Right lung (tissue), 5 donors: ENCODE data around the gene CGNL1. TPM values are rescaled to one million over a fixed set of nuclear protein-coding genes. Genes with fewer than 3 reads are reported as not detected.

ENCODE experiments used
- DNase-seq, 2 donors: peaks; one replicate each; pipeline ENCODE4 v3.0.0-alpha.2; 2013
- polyA plus RNA-seq, 5 donors: library from polyadenylated mRNA; unstranded; fragments of 120-200 nt; gene quantifications; one replicate each; pipeline versions ENCODE4 v1.2.1 to v1.2.3, GENCODE V29; 2013; ENCODE audit warnings: inconsistent platforms in 1 of 5, low replicate concordance in 1 of 5; ENCODE audit not compliant: insufficient read length in 5 of 5, insufficient read depth in 1 of 5

The CGNL1 gene
- polyA plus RNA-seq, 5 donors = 20.9 to 39.8 (median 28.7) TPM

DNA sequence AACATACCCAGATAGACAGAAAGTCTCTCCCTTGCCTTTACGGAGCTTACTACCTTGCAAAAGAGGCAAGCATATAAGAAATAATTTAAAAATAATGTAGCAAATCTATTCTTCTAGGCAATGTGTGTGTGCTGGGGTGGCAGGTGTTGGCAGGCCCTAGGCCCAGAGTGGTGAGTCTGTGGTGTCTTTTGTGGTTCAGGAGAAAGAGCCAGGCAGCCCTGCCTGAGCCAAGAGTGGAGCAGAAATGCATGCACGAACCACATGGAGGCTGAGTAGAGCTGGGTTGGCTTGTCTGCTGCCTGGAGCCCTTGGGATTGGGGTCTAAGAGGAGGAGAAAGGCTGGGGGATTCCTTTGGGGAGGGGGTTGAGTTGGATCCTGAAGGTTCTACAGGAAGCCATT is 145.2 kb downstream of the CGNL1 start:
- no peak for DNase-seq

- DNase-seq = no peak
Measured at GRCh38 chr15:57522148-57522547, 145.8 kb downstream of the CGNL1 start.

DNA sequence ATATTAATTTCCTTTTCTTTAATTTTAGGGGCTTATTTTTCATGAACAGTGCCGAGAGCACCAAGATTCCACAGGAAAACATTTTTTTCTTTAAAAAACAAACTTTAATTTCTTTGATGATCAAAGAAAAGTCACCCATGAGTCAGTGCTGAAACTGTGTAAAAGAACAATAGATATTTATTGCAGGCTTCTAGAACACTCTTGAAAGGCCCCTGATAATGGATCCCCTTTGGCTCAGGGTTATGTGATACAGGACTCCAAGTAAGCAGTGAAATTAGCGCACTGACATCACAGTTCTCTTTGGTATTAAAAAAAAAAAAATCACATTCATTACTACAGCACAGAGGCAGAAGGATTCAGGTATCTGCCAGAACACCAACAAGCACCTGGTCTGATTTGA is 149.3 kb downstream of the CGNL1 start:
- DNase-seq = no peak

- no peak for DNase-seq
Measured at GRCh38 chr15:57526076-57526475, 149.8 kb downstream of the CGNL1 start.

DNA sequence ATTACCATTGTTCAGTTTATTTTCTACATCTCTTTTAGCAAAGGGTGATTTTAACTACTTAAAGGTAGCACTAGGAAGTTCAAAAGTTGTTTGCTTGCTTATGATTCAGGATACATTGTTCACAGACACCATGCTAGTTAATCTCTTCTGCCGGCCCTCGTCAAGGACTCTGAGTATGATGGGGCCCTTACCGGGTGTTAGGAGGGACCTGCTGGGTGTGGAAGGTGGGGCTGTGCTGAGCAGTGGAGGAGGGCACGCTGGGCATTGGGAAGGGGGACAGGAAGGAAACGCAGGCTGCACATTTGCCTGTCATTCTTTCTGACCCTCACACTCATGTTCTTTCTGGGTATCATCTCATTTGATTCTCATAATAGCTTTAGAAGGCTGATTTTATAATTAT is 150.3 kb downstream of the CGNL1 start:
- DNase-seq = no peak

DNA sequence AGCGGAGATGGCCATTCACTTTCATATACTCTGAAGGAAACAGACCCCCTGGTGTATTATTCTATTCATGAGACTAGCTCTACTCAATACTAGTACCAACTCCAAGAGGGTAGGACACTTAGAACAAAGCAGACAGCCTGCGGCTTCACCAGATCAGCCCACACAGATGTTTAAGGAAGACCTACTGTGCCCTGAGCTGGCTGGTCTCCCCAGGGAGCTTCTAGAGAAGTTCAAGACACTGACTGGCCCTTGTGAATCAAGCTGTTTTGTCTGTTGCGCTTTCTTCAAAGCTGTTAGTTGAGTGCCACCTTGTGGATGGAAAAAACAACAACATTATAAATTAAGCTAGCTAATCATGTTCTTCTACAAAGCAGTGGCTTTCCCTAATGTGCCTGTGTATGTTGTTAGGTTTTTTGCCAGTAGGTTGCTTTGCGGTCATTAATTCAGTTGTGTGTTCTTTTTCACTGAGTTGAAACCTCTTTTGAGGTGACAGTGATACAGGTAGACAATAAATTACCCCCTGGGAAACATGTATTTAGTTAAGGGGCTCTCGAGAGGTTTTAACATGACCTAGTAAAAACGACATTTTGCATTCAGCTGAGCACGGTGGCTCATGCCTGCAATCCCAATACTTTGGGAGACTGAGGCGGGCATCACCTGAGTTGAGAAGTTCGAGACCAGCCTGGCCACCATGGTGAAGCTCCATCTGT is 151.2 kb downstream of the CGNL1 start:
- peak; percentile 63 to 76 for DNase-seq

GRCh38 chr15:57528940-57529565 is 152.7 kb downstream of the CGNL1 start:
- DNase-seq = no peak

- DNase-seq = no peak
Measured at GRCh38 chr15:57529748-57530147, 153.4 kb downstream of the CGNL1 start.

DNA sequence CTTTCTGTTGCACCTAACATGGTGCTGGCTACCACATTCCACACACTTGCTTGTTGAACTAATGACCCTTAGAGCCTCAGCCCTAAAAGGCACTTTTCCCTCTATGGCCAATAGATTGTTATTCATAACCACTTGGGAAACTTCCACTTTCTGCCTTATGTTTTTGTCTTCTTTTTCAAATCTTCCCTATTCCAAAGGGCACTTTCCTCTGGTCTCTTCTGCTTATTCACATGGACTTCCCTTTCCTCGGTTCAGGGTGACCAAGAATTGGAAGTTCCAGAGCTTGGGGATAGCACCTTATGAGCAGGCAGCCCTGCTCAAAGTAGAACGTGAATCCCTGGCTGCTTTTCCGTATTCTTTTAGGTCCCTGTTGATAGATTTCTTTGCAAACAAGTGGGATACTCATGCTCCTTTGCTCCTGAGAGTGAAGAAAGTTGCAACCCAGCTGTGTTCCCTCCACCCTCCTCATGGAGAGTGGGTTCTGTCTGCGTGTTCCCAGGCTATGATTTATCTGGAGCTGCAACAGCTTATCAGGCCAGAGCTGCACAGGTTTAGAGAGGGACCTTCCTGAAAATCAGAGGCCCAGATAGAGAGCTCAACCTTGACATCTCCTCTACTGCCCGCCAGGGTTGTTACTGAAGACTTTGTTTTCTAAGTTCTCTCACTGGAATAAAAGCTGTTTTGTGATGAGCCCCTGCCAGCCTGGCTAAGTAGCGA is 156.6 kb downstream of the CGNL1 start:
- no peak for DNase-seq

DNA sequence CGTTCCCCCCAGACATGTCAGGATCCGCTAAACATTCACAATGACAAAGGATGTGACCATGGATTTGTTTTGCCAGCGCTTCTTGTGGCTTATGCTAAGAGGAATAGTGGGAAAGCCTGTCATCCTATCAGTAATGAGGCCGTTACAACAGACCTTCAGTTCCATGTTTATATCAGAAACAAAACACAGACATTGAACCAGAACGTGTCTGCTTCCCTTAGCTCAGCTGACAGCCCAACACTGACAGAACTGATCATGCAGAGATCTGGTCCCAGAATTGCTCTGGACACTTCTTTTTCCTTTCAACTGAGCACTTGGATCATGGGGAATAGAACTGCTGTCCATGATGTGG is 157.1 kb downstream of the CGNL1 start:
- peak in 1 of 2 donors; percentile 42 for DNase-seq

DNA sequence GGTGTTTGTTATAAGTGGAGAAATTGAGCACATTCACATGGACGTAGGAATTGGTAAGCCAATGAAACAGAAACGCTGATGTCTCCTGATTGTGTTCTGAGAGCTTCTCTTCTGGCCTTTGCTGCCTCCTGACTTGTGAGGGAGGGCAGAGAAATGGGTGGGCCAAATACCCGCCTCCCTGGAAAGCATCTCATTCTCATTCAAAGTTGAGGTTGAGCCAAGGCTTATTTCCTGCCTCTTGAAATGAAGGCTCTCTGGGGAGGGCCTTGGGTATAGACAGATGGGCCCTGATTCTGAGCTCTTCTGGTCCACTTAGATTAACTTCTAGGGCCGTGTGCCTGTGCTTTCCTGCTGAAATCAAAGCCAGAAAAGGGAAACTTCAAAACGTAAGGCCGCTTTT is 158.0 kb downstream of the CGNL1 start:
- DNase-seq = no peak

- DNase-seq = no peak
Measured at GRCh38 chr15:57537072-57537471, 160.8 kb downstream of the CGNL1 start.

DNA sequence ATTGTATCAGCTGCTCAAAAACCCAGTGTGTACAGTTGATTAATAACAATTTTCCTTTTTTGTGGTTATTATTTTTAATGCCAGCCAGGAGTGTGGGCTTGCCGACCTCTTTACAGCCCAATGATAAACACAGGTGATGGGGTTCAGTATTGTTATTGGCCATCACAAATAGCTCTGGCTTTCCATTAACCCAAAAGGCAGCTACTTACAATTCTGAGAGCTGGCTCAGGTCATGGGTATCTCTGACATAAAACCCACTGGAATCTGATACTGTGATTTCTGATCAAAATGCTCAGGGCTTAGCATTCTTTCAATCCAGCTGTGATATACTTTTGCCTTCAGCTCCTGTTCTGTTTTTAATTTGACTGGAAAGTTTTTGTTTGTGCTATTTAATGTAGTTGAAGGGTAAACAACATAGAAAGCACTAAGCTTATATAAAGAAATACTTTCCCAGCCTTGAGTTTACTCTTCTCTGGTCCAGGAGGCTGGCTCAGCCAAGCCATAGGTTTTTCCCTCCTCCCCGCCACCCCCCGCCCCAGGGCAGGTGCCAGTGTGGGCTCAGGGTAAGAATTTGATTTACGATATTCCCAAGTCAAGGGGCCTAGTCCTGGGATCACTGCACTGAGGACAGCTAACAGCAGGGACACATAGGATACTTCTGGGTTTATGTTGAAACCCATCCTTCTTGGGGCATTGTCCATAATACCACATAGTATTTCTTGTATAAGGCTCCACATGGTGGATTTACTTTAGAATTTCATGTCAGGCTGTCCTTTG is 161.4 kb downstream of the CGNL1 start:
- no peak for DNase-seq

- DNase-seq = no peak
Measured at GRCh38 chr15:57538265-57538529, 161.9 kb downstream of the CGNL1 start.

GRCh38 chr15:57538821-57539220 is 162.5 kb downstream of the CGNL1 start:
- no peak for DNase-seq

DNA sequence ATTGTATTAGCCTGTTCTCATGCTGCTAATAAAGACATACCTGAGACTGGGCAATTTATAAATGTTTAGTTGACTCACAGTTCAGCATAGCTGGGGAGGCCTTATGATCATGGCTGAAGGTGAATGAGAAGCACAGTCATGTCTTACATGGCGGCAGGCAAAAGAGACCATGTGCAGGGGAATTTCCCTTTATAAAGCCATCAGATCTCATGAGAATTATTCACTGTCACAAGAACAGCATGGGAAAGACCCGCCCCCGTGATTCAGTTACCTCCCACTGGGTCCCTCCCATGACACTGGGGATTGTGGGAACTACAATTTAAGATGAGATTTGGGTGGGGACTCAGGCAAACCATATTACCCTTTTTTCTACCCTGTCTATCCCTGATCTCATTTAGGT is 163.9 kb downstream of the CGNL1 start:
- no peak for DNase-seq

- DNase-seq = no peak
Measured at GRCh38 chr15:57540736-57541135, 164.4 kb downstream of the CGNL1 start.

DNA sequence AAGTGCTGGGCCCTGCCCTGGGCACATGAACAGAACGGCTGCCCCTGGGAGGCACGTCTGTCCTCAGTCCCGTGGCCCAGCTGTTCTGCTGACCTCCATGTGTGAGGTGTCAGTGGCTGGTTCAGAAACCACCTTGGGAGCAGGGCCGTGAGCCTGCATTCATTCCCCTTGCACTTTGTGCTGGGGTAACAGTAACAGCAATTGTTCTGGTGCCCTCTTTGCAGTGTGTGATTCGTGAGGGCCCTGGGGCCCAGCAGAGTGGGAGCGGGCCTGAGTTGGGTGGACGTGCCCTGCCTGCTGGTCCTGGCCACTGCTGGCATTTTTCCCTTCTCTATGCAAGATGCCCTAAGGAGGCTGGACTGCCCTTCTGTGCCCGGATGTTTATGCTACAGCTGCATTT is 165.0 kb downstream of the CGNL1 start:
- no peak for DNase-seq

GRCh38 chr15:57541805-57542504 is 165.7 kb downstream of the CGNL1 start:
- peak in 1 of 2 donors; percentile 67 for DNase-seq

DNA sequence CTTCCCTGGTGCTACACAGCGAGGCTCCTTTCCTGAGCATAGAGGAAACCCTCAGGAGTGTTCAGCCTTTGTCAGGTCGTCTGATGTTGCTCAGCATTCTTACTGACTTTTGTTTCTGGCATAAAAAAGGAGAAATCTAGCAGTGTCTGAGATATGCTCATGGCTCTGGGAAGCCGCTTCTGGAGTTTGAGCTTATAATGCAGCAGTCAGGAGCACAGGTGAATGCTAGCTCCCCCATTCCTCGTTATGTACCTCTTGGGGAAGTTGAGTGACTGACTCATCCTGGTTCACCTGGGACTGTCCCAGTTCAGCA is 166.2 kb downstream of the CGNL1 start:
- DNase-seq = no peak

DNA sequence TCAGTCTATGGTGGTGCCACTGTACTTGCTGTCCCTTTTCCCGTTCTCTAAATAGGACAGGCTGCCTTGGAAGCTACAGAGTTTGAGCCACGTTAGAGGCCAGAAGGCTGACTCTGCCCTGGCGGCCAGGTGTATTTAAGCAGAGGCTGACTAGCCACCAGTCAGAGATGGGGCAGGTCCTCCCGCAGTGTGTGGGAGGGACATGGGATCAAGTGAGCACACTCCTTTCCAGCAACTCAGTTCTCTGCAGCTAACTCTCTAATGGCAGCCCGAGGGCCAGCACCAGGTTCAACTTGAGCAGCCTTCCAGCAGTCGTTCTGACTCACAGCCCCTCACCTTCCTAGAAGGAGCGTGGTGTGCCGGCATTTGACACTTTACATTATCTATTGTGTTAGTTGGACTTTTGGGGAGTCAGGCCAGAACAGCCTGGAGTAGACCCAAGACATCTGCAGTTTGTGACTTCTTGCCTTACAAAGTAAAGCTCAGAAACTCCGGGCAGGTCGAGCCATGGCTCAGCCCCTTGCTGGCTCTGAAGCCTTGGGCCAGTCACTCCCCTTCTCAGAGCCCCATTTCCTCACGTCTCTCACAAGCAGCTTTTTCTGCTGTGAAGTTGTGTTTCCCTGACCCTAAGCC is 168.7 kb downstream of the CGNL1 start:
- no peak for DNase-seq

DNA sequence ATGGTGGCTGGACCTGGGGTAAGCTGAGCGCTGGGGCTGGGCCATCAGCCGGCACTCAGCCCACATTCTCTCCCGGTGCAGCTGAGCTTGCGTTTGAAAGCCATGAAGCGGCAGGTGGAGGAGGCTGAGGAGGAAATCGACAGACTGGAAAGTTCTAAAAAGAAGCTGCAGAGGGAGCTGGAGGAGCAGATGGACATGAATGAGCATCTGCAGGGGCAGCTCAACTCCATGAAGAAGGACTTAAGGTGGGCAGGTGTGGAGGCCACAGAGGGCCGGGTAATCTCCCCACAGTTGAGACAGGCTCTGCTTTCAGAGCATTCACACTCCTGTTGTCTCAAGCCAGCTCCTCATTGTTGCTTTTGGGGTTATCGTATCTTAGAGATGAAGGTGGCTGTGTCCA is 169.7 kb downstream of the CGNL1 start:
- DNase-seq = no peak
